ENCODE measurements around the gene CGB5.

The CGB5 gene

GRCh38 chr19:49059053-49059452 lies 15.4 kb downstream of the CGB5 start:
- no peak for DNase-seq

GRCh38 chr19:49061000-49061399 lies 17.4 kb downstream of the CGB5 start:
- DNase-seq, result no peak

GRCh38 chr19:49061445-49061844 lies 17.8 kb downstream of the CGB5 start:
- no peak for DNase-seq

GRCh38 chr19:49064029-49064629 lies 20.5 kb downstream of the CGB5 start:
- no peak for DNase-seq

- no peak for DNase-seq
These were observed 21.3 kb downstream of the CGB5 start, which contains the start of gene NTF4 for GRCh38 chr19:49064768-49065611. Gene NTF4 (minus strand): TSS chr19:49064818. CDS start chr19:49061997, 2,821 bp downstream.

GRCh38 chr19:49065905-49066512 lies 22.4 kb downstream of the CGB5 start:
- DNase-seq, result no peak

- no peak for DNase-seq
These were observed 23.9 kb downstream of the CGB5 start for GRCh38 chr19:49067554-49067953.

GRCh38 chr19:49069026-49069425 lies 25.4 kb downstream of the CGB5 start:
- DNase-seq, result no peak

GRCh38 chr19:49070416-49070815 lies 26.8 kb downstream of the CGB5 start:
- DNase-seq, result no peak

GRCh38 chr19:49071860-49072547 lies 28.4 kb downstream of the CGB5 start:
- no peak for DNase-seq

- DNase-seq, result peak; percentile 61
These were observed 30.1 kb downstream of the CGB5 start for GRCh38 chr19:49073514-49074378.

- peak; percentile 49 for DNase-seq
These were observed 31.2 kb downstream of the CGB5 start for GRCh38 chr19:49074869-49075268.

GRCh38 chr19:49080392-49080791 lies 36.7 kb downstream of the CGB5 start:
- DNase-seq, result no peak

GRCh38 chr19:49081273-49081672 lies 37.6 kb downstream of the CGB5 start:
- no peak for DNase-seq

- no peak for DNase-seq
These were observed 40.8 kb downstream of the CGB5 start for GRCh38 chr19:49084206-49085019.

- peak; percentile 100 for DNase-seq
These were observed 41.6 kb downstream of the CGB5 start, which contains the start of gene SNRNP70 for GRCh38 chr19:49085020-49085867. Gene SNRNP70 (plus strand): TSS chr19:49085451. CDS start chr19:49086415, 964 bp downstream.

GRCh38 chr19:49085868-49086232 lies 42.2 kb downstream of the CGB5 start:
- DNase-seq, result no peak

GRCh38 chr19:49086296-49086695 lies 42.6 kb downstream of the CGB5 start:
- no peak for DNase-seq

GRCh38 chr19:49091391-49092038 lies 47.9 kb downstream of the CGB5 start:
- DNase-seq, result no peak

- no peak for DNase-seq
These were observed 49.0 kb downstream of the CGB5 start for GRCh38 chr19:49092686-49093085.

All from hematopoietic multipotent progenitor cell treated with erythropoietin and hydrocortisone succinate and interleukin-3 and kit ligand, for 6 days (in vitro differentiated cells).